SK-N-MC (cell line): Measurements from ENCODE around the gene KBTBD4.

Source experiments
- EZH2 ChIP-seq: fragments of 200-600 bp; sonication (generic); IDR thresholded peaks from one replicate; pipeline ENCODE4 v1.6.1; 2017; ENCODE audit warnings: antibody characterized with exemption
- POLR2AphosphoS5 ChIP-seq: IDR thresholded peaks from 2 replicates; pipeline ENCODE4 v1.6.1; 2012; ENCODE audit warnings: mild to moderate bottlenecking, low read depth, low read length, borderline replicate concordance

DNA sequence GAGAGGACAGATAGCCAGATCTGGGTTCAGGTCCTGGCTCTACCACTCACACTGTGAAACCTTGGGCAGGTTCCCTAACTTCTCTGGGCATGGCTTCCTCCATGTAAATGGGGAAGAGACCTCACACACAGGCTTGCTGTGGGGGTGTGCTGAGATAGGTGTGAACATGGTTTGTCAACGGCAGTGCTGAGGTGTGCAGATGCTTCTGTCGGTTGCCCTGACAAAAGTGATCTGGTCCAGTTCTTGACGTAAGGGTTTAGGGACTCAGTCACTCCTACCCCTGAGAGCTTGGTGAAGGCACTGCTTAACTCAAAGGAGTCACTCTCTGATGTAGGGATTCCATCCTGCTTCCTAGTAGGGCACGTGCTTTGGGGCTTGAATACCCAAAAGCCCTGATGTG is 13.5 kb upstream of the KBTBD4 start:
- TF ChIP-seq EZH2 (no peak), POLR2AphosphoS5 (no peak)
